Measurements from ENCODE around the gene KCND2.
A peak's percentile ranks its signal among the peaks of the same experiment; 100 is the strongest.

Gene KCND2

GRCh38 chr7:120684463-120684862, 411.5 kb downstream of the KCND2 start:
- Histone ChIP-seq H3K9ac (ENCODE audit: low read depth, low read length, poor library complexity) (no peak overlapping the region), H2AFZ (ENCODE audit: low read length) (no peak overlapping the region), H3K79me1 (ENCODE audit: low read depth, low read length) (no peaks in the 10 kb centered on the region), H3K4ac (ENCODE audit: low read length) (no peak overlapping the region), H3K14ac (ENCODE audit: low read length) (no peak overlapping the region), H3K36me3 (replicated peaks in 1 of 2; ENCODE audit: control insufficient read depth in 2 of 2, insufficient read depth in 2 of 2, low read length in 2 of 2) (no peaks in the 10 kb centered on the region), H2BK120ac (ENCODE audit: low read depth, low read length) (no peak overlapping the region), H4K91ac (ENCODE audit: low read depth, low read length, poor library complexity) (no peak overlapping the region), H4K8ac (ENCODE audit: low read depth, low read length) (no peak overlapping the region), H3K27me3 (ENCODE audit: control insufficient read depth in 3 of 3, insufficient read depth in 3 of 3, low read depth in 1 of 3, low read length in 3 of 3) (no peaks in the 10 kb centered on the region), H3K18ac (ENCODE audit: low read length) (no peak overlapping the region), H3K23ac (ENCODE audit: low read depth, low read length, poor library complexity) (no peak overlapping the region), H3K4me1 (ENCODE audit: control insufficient read depth in 2 of 2, insufficient read depth in 1 of 2, low read depth in 1 of 2, low read length in 2 of 2) (peaks cover 0 to 2% of the 10 kb centered on the region in 2 donors), H2AK5ac (ENCODE audit: low read depth, low read length) (no peak overlapping the region), H3K4me2 (ENCODE audit: insufficient read depth, low read length, poor library complexity, severe bottlenecking) (no peak overlapping the region), H3K27ac (replicated peaks; ENCODE audit: low read length) (no peak overlapping the region), H2BK12ac (ENCODE audit: low read length) (no peak overlapping the region), H3K4me3 (ENCODE audit: low read length in 2 of 2) (no peak overlapping the region), H2BK15ac (ENCODE audit: low read length) (no peak overlapping the region), H3K9me3 (replicated peaks in 1 of 2; ENCODE audit: control insufficient read depth in 2 of 2, insufficient read depth in 1 of 2, low read depth in 1 of 2, low read length in 2 of 2) (no peaks in the 10 kb centered on the region), H2BK5ac (ENCODE audit: low read length) (no peak overlapping the region)
- no peak for DNase-seq (ENCODE audit: low spot score)
- no CpG with 5 or more reads among the region's 6 CpGs for WGBS, 2 donors (ENCODE audit: extremely low coverage in 2 of 2, insufficient read length in 2 of 2, insufficient replicate concordance in 1 of 2)

DNA sequence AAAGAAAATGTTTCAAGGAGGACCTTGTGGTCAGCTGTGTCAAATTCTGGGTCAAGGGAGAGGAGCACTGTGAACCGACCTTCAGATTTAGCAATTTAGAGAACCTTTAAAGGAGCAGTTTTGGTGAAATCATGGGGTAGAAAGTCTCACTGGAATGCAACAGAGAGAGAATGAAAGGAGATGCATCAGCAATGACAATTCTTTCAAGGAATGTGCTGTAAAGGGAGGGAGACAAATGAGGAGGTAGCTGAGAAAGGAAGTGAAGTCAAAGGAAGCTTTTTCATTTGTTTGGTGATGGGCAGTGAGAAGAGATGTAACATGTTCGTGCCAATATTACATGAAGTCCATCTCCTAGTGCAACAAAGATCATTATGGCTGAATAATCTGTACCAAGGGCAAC, 418.9 kb downstream of the KCND2 start:
- no peak overlapping the region for H3K4me3 ChIP-seq (ENCODE audit: low read length in 2 of 2)
- no peak overlapping the region for H4K91ac ChIP-seq (ENCODE audit: low read depth, low read length, poor library complexity)
- H2AFZ ChIP-seq (ENCODE audit: low read length) = peak overlapping the region; percentile 72
- no peak overlapping the region for H3K14ac ChIP-seq (ENCODE audit: low read length)
- H2BK15ac ChIP-seq (ENCODE audit: low read length) = no peak overlapping the region
- H2BK12ac ChIP-seq (ENCODE audit: low read length) = no peak overlapping the region
- H3K4me1 ChIP-seq (ENCODE audit: control insufficient read depth in 2 of 2, insufficient read depth in 1 of 2, low read depth in 1 of 2, low read length in 2 of 2) = peaks cover 2 to 3% of the 10 kb centered on the region in 2 donors
- no CpG with 5 or more reads among the region's 2 CpGs for WGBS, 2 donors (ENCODE audit: extremely low coverage in 2 of 2, insufficient read length in 2 of 2, insufficient replicate concordance in 1 of 2)
- H2BK120ac ChIP-seq (ENCODE audit: low read depth, low read length) = no peak overlapping the region
- H3K4ac ChIP-seq (ENCODE audit: low read length) = no peak overlapping the region
- H3K9ac ChIP-seq (ENCODE audit: low read depth, low read length, poor library complexity) = no peak overlapping the region
- no peaks in the 10 kb centered on the region for H3K79me1 ChIP-seq (ENCODE audit: low read depth, low read length)
- H3K18ac ChIP-seq (ENCODE audit: low read length) = no peak overlapping the region
- no peaks in the 10 kb centered on the region for H3K27me3 ChIP-seq (ENCODE audit: control insufficient read depth in 3 of 3, insufficient read depth in 3 of 3, low read depth in 1 of 3, low read length in 3 of 3)
- no peak for DNase-seq (ENCODE audit: low spot score)
- H2BK5ac ChIP-seq (ENCODE audit: low read length) = no peak overlapping the region
- H3K23ac ChIP-seq (ENCODE audit: low read depth, low read length, poor library complexity) = no peak overlapping the region
- no peak overlapping the region for H3K27ac ChIP-seq (replicated peaks; ENCODE audit: low read length)
- no peak overlapping the region for H4K8ac ChIP-seq (ENCODE audit: low read depth, low read length)
- no peak overlapping the region for H3K4me2 ChIP-seq (ENCODE audit: insufficient read depth, low read length, poor library complexity, severe bottlenecking)
- H3K9me3 ChIP-seq (replicated peaks in 1 of 2; ENCODE audit: control insufficient read depth in 2 of 2, insufficient read depth in 1 of 2, low read depth in 1 of 2, low read length in 2 of 2) = peaks cover 0 to 3% of the 10 kb centered on the region in 2 donors
- no peaks in the 10 kb centered on the region for H3K36me3 ChIP-seq (replicated peaks in 1 of 2; ENCODE audit: control insufficient read depth in 2 of 2, insufficient read depth in 2 of 2, low read length in 2 of 2)
- H2AK5ac ChIP-seq (ENCODE audit: low read depth, low read length) = no peak overlapping the region

GRCh38 chr7:120695848-120696247, 422.9 kb downstream of the KCND2 start:
- H4K8ac ChIP-seq (ENCODE audit: low read depth, low read length) = no peak overlapping the region
- no peak overlapping the region for H2AK5ac ChIP-seq (ENCODE audit: low read depth, low read length)
- no peak overlapping the region for H3K14ac ChIP-seq (ENCODE audit: low read length)
- no peak overlapping the region for H3K18ac ChIP-seq (ENCODE audit: low read length)
- H3K23ac ChIP-seq (ENCODE audit: low read depth, low read length, poor library complexity) = no peak overlapping the region
- no peak overlapping the region for H2BK12ac ChIP-seq (ENCODE audit: low read length)
- peaks cover 2 to 3% of the 10 kb centered on the region in 2 donors for H3K4me1 ChIP-seq (ENCODE audit: control insufficient read depth in 2 of 2, insufficient read depth in 1 of 2, low read depth in 1 of 2, low read length in 2 of 2)
- no peaks in the 10 kb centered on the region for H3K79me1 ChIP-seq (ENCODE audit: low read depth, low read length)
- no CpG with 5 or more reads among the region's 2 CpGs for WGBS, 2 donors (ENCODE audit: extremely low coverage in 2 of 2, insufficient read length in 2 of 2, insufficient replicate concordance in 1 of 2)
- no peak overlapping the region for H3K4me2 ChIP-seq (ENCODE audit: insufficient read depth, low read length, poor library complexity, severe bottlenecking)
- H2BK5ac ChIP-seq (ENCODE audit: low read length) = no peak overlapping the region
- no peak for DNase-seq (ENCODE audit: low spot score)
- H3K27ac ChIP-seq (replicated peaks; ENCODE audit: low read length) = no peak overlapping the region
- H4K91ac ChIP-seq (ENCODE audit: low read depth, low read length, poor library complexity) = no peak overlapping the region
- no peak overlapping the region for H3K4me3 ChIP-seq (ENCODE audit: low read length in 2 of 2)
- H3K27me3 ChIP-seq (ENCODE audit: control insufficient read depth in 3 of 3, insufficient read depth in 3 of 3, low read depth in 1 of 3, low read length in 3 of 3) = no peaks in the 10 kb centered on the region
- no peak overlapping the region for H2BK120ac ChIP-seq (ENCODE audit: low read depth, low read length)
- no peaks in the 10 kb centered on the region for H3K36me3 ChIP-seq (replicated peaks in 1 of 2; ENCODE audit: control insufficient read depth in 2 of 2, insufficient read depth in 2 of 2, low read length in 2 of 2)
- H2AFZ ChIP-seq (ENCODE audit: low read length) = no peak overlapping the region
- no peak overlapping the region for H3K9ac ChIP-seq (ENCODE audit: low read depth, low read length, poor library complexity)
- no peak overlapping the region for H2BK15ac ChIP-seq (ENCODE audit: low read length)
- no peak overlapping the region for H3K4ac ChIP-seq (ENCODE audit: low read length)
- peaks cover 0 to 3% of the 10 kb centered on the region in 2 donors for H3K9me3 ChIP-seq (replicated peaks in 1 of 2; ENCODE audit: control insufficient read depth in 2 of 2, insufficient read depth in 1 of 2, low read depth in 1 of 2, low read length in 2 of 2)

GRCh38 chr7:120700796-120701195, 427.8 kb downstream of the KCND2 start:
- no peak overlapping the region for H2AK5ac ChIP-seq (ENCODE audit: low read depth, low read length)
- H3K4me2 ChIP-seq (ENCODE audit: insufficient read depth, low read length, poor library complexity, severe bottlenecking) = no peak overlapping the region
- peaks cover 0 to 3% of the 10 kb centered on the region in 2 donors for H3K9me3 ChIP-seq (replicated peaks in 1 of 2; ENCODE audit: control insufficient read depth in 2 of 2, insufficient read depth in 1 of 2, low read depth in 1 of 2, low read length in 2 of 2)
- H4K8ac ChIP-seq (ENCODE audit: low read depth, low read length) = no peak overlapping the region
- no peaks in the 10 kb centered on the region for H3K79me1 ChIP-seq (ENCODE audit: low read depth, low read length)
- H3K18ac ChIP-seq (ENCODE audit: low read length) = no peak overlapping the region
- H3K27me3 ChIP-seq (ENCODE audit: control insufficient read depth in 3 of 3, insufficient read depth in 3 of 3, low read depth in 1 of 3, low read length in 3 of 3) = no peaks in the 10 kb centered on the region
- no peak overlapping the region for H2AFZ ChIP-seq (ENCODE audit: low read length)
- no peak overlapping the region for H2BK15ac ChIP-seq (ENCODE audit: low read length)
- H3K4ac ChIP-seq (ENCODE audit: low read length) = no peak overlapping the region
- no peak overlapping the region for H2BK120ac ChIP-seq (ENCODE audit: low read depth, low read length)
- no peak for DNase-seq (ENCODE audit: low spot score)
- no peak overlapping the region for H3K23ac ChIP-seq (ENCODE audit: low read depth, low read length, poor library complexity)
- no peak overlapping the region for H3K9ac ChIP-seq (ENCODE audit: low read depth, low read length, poor library complexity)
- no CpG with 5 or more reads among the region's 2 CpGs for WGBS, 2 donors (ENCODE audit: extremely low coverage in 2 of 2, insufficient read length in 2 of 2, insufficient replicate concordance in 1 of 2)
- no peak overlapping the region for H4K91ac ChIP-seq (ENCODE audit: low read depth, low read length, poor library complexity)
- no peaks in the 10 kb centered on the region for H3K4me1 ChIP-seq (ENCODE audit: control insufficient read depth in 2 of 2, insufficient read depth in 1 of 2, low read depth in 1 of 2, low read length in 2 of 2)
- H3K36me3 ChIP-seq (replicated peaks in 1 of 2; ENCODE audit: control insufficient read depth in 2 of 2, insufficient read depth in 2 of 2, low read length in 2 of 2) = no peaks in the 10 kb centered on the region
- no peak overlapping the region for H3K4me3 ChIP-seq (ENCODE audit: low read length in 2 of 2)
- H3K27ac ChIP-seq (replicated peaks; ENCODE audit: low read length) = no peak overlapping the region
- H2BK12ac ChIP-seq (ENCODE audit: low read length) = no peak overlapping the region
- H2BK5ac ChIP-seq (ENCODE audit: low read length) = no peak overlapping the region
- no peak overlapping the region for H3K14ac ChIP-seq (ENCODE audit: low read length)

All from neuronal stem cell (in vitro differentiated cells).